HCT116 (cell line): ENCODE results near the gene FHOD3. TPM values are rescaled to one million over a fixed set of nuclear protein-coding genes. Genes with fewer than 3 reads are reported as not detected.

Experiments used
- ATAC-seq: fragments of 200-7000 bp; cut with Tn5 transposase; 2 replicates; pipeline ENCODE4 v1.9.1; 2020; ENCODE audit warnings: mild to moderate bottlenecking, moderate library complexity
- BruUV-seq: library from RNA; stranded (reverse); fragments of 400-500 nt; replicated peaks from 2 replicates; lab custom pipeline; 2021; lab: Mats Ljungman, UMichigan
- CTCF ChIA-PET: fragments of 300-600 bp; sonication (Branson Sonifier 250); formaldehyde crosslinking; loops from one replicate; lab custom pipeline; 2021; ENCODE audit warnings: antibody characterized with exemption; lab: Charles Lee
- POLR2A ChIA-PET: fragments of 300-600, 350-600 bp; sonication (Branson Sonifier 250); formaldehyde crosslinking; loops from one replicate; lab custom pipeline; 2021; ENCODE audit warnings: antibody characterized with exemption; lab: Charles Lee
- RAD21 ChIA-PET, 2 experiments: fragments of 300-600 bp; sonication (Branson Sonifier 250); formaldehyde crosslinking; loops; one replicate each; lab custom pipeline; 2023; ENCODE audit warnings: low total read pairs in 2 of 2; ENCODE audit not compliant: uncharacterized antibody in 2 of 2, unreplicated experiment in 2 of 2, low non-redundant PET in 1 of 2; lab: Charles Lee
- DNase-seq: peaks from one replicate; pipeline ENCODE4 v3.0.0-alpha.2; 2010; ENCODE audit warnings: low read depth, low spot score
- H2AFZ ChIP-seq: fragments of 200-600 bp; shearing (Covaris generic), sonication (generic); 2 replicates; pipeline ENCODE4 v1.6.1; 2017; ENCODE audit warnings: low read depth, mixed run types, mixed read lengths, antibody characterized with exemption, low read length; ENCODE audit not compliant: poor library complexity, severe bottlenecking
- H3K27ac ChIP-seq: 2 replicates; pipeline ENCODE4 v1.5.1; 2012; ENCODE audit warnings: low read depth, low read length
- H3K27me3 ChIP-seq: fragments of 200-600 bp; sonication (generic); 2 replicates; pipeline ENCODE4 v1.6.1; 2016; ENCODE audit warnings: mixed run types, low read length, mixed read lengths; ENCODE audit not compliant: insufficient read depth
- H3K36me3 ChIP-seq, 2 experiments: fragments of 200-500 bp in 1 of 2; fragments of 200-600 bp in 1 of 2; sonication (Bioruptor generic) in 1 of 2; sonication (generic) in 1 of 2; 2 replicates each; pipeline versions ENCODE4 v1.5.1 to v1.6.1; 2014 to 2016; ENCODE audit warnings: low read length in 2 of 2, inconsistent platforms in 1 of 2, mixed read lengths in 1 of 2, mixed run types in 1 of 2; ENCODE audit not compliant: insufficient read depth in 2 of 2, control insufficient read depth in 1 of 2
- H3K4me1 ChIP-seq, 2 experiments: fragments of 200-600 bp in 1 of 2; sonication (generic) in 1 of 2; 2 replicates each; pipeline versions ENCODE4 v1.5.1 to v1.6.1; 2012 to 2017; ENCODE audit warnings: low read length in 2 of 2, inconsistent platforms in 1 of 2, mild to moderate bottlenecking in 1 of 2, mixed read lengths in 1 of 2, mixed run types in 1 of 2, moderate library complexity in 1 of 2; ENCODE audit not compliant: insufficient read depth in 2 of 2, control insufficient read depth in 1 of 2
- H3K4me2 ChIP-seq: fragments of 200-600 bp; sonication (generic); 2 replicates; pipeline ENCODE4 v1.6.1; 2017; ENCODE audit warnings: mixed run types, low read length, mixed read lengths
- H3K4me3 ChIP-seq, 2 experiments: fragments of 200-600 bp in 1 of 2; sonication (generic) in 1 of 2; replicated peaks in 1 of 2; 2 replicates each; pipeline ENCODE4 v1.5.1; 2011 to 2016; ENCODE audit warnings: low read length in 2 of 2, control low read depth in 1 of 2, low read depth in 1 of 2, mild to moderate bottlenecking in 1 of 2, mixed read lengths in 1 of 2, mixed run types in 1 of 2
- H3K79me2 ChIP-seq: fragments of 200-600 bp; sonication (generic); 2 replicates; pipeline ENCODE4 v1.6.1; 2017; ENCODE audit warnings: mild to moderate bottlenecking, mixed run types, low read length, moderate library complexity, mixed read lengths; ENCODE audit not compliant: insufficient read depth
- H3K9ac ChIP-seq: fragments of 200-600 bp; sonication (generic); 2 replicates; pipeline ENCODE4 v1.6.1; 2016; ENCODE audit warnings: low read length, mixed read lengths
- H3K9me2 ChIP-seq: fragments of 200-600 bp; sonication (generic), shearing (Covaris generic); 2 replicates; pipeline ENCODE4 v1.6.1; 2017; ENCODE audit warnings: mixed run types, mild to moderate bottlenecking, moderate library complexity; ENCODE audit not compliant: insufficient read depth
- H3K9me3 ChIP-seq, 2 experiments: fragments of 200-500 bp in 1 of 2; fragments of 200-600 bp in 1 of 2; sonication (Bioruptor generic) in 1 of 2; sonication (generic) in 1 of 2; 2 replicates each; pipeline ENCODE4 v1.6.1; 2014 to 2017; ENCODE audit warnings: low read length in 2 of 2, mixed read lengths in 2 of 2, inconsistent platforms in 1 of 2, low read depth in 1 of 2, mild to moderate bottlenecking in 1 of 2, mixed run types in 1 of 2, moderate library complexity in 1 of 2; ENCODE audit not compliant: control insufficient read depth in 1 of 2, insufficient read depth in 1 of 2
- H4K20me1 ChIP-seq: fragments of 200-600 bp; sonication (generic), shearing (Covaris generic); 2 replicates; pipeline ENCODE4 v1.6.1; 2017; ENCODE audit warnings: mixed run types, mild to moderate bottlenecking, moderate library complexity; ENCODE audit not compliant: insufficient read depth
- CBX3 ChIP-seq: IDR thresholded peaks from 2 replicates; pipeline ENCODE4 v1.6.1; 2012; ENCODE audit warnings: low read depth
- CEBPB ChIP-seq: IDR thresholded peaks from 2 replicates; pipeline ENCODE4 v1.6.1; 2012; ENCODE audit warnings: low read depth
- FOSL1 ChIP-seq: IDR thresholded peaks from 2 replicates; pipeline ENCODE4 v1.6.1; 2012; ENCODE audit warnings: low read depth
- TCF7L2 ChIP-seq: IDR thresholded peaks from 2 replicates; pipeline ENCODE4 v1.7.0; 2011; ENCODE audit warnings: borderline replicate concordance, inconsistent platforms; ENCODE audit not compliant: insufficient read depth, insufficient read length; ENCODE audit errors: extremely low read depth
- YY1 ChIP-seq: IDR thresholded peaks from 2 replicates; pipeline ENCODE4 v1.6.1; 2011; ENCODE audit warnings: low read length, low read depth, moderate library complexity, mild to moderate bottlenecking; ENCODE audit not compliant: insufficient replicate concordance; ENCODE audit errors: extremely low read depth
- ZFX ChIP-seq: fragments of 450-650 bp; IDR thresholded peaks from 2 replicates; pipeline ENCODE4 v1.6.1; 2017
- intact Hi-C: fragments of 100-400 bp; cut with micrococcal nuclease; formaldehyde crosslinking; loops from 2 replicates; pipeline ENCODE4 v1.10.0; 2022
- total RNA-seq: library from RNA; stranded (reverse); gene quantifications from one replicate; pipeline ENCODE4 v1.2.1, GENCODE V29; 2021; ENCODE audit not compliant: unreplicated experiment
- TF ChIP-seq, protein P1 (sequence below): IDR thresholded peaks from 2 replicates; pipeline ENCODE4 v1.6.1; 2011; ENCODE audit warnings: mild to moderate bottlenecking, low read length, moderate library complexity; ENCODE audit not compliant: insufficient replicate concordance; ENCODE audit errors: extremely low read depth
- TF ChIP-seq, protein P2 (sequence below): IDR thresholded peaks from 2 replicates; pipeline ENCODE4 v1.6.1; 2012; ENCODE audit warnings: low read depth
- TF ChIP-seq, protein P3 (sequence below), 3 experiments: fragments of 200-600 bp in 1 of 3; sonication (generic) in 1 of 3; IDR thresholded peaks in 2 of 3; conservative IDR thresholded peaks in 1 of 3; 2 replicates each; pipeline ENCODE4 v1.5.1; 2012 to 2017; ENCODE audit warnings: low read depth in 2 of 3, low read length in 2 of 3, antibody characterized with exemption in 1 of 3, borderline replicate concordance in 1 of 3, control low read depth in 1 of 3, mild to moderate bottlenecking in 1 of 3, mixed read lengths in 1 of 3, mixed run types in 1 of 3, moderate library complexity in 1 of 3; ENCODE audit not compliant: insufficient read depth in 1 of 3

The FHOD3 gene
- total RNA-seq, 1 experiment from 2014 or later, result 4.0 TPM

DNA sequence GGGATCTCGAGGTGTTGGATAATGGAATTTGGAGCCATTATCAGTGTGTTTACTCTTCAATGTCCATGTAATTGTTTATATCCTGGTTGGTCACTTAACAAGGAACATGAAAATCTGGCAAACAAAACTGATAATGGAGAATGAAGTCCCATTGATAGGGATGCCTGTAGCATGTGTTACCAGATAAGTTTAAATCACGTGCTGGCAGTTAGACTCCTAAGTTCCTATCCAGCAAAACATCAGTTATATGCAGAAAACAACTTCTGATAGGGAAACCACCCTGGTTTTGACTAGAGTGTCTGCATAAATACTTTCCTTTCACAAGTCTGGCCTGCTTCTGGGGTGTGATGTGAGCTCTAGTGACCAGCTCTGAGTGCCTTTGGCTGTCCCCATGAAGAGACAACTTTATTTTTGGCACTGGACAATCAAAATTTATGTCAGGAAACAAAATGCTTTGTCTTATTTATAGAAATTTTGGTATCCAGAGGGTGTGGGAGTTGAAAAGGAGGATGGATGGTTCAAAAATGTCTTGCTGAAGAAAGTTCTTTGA lies 82.0 kb downstream of the FHOD3 start:
- H3K4me1 ChIP-seq, result no peaks in the 10 kb centered on the region
- POLR2A ChIA-PET, result no interaction called here
- H3K9me2 ChIP-seq, result no peaks in the 10 kb centered on the region
- no peak overlapping the region for H3K27ac ChIP-seq
- H3K4me3 ChIP-seq, result no peak overlapping the region
- DNase-seq (no peak), ATAC-seq (no peak)
- no peaks in the 10 kb centered on the region for H4K20me1 ChIP-seq
- H3K9me3 ChIP-seq, result no peaks in the 10 kb centered on the region
- RAD21 ChIA-PET, result no interaction called here
- H3K9ac ChIP-seq, result no peak overlapping the region
- no peaks in the 10 kb centered on the region for H3K79me2 ChIP-seq
- intact Hi-C loops, result no loop called here
- no peak overlapping the region for H3K4me2 ChIP-seq
- CTCF ChIA-PET, result no interaction called here
- no peaks in the 10 kb centered on the region for H3K27me3 ChIP-seq
- H2AFZ ChIP-seq, result no peak overlapping the region
- BruUV-seq, result no TSS peak
- TF ChIP-seq CEBPB (no peak), TCF7L2 (no peak), FOSL1 (no peak), CBX3 (no peak), YY1 (no peak), ZFX (no peak)
- TF ChIP-seq, protein P1, sequence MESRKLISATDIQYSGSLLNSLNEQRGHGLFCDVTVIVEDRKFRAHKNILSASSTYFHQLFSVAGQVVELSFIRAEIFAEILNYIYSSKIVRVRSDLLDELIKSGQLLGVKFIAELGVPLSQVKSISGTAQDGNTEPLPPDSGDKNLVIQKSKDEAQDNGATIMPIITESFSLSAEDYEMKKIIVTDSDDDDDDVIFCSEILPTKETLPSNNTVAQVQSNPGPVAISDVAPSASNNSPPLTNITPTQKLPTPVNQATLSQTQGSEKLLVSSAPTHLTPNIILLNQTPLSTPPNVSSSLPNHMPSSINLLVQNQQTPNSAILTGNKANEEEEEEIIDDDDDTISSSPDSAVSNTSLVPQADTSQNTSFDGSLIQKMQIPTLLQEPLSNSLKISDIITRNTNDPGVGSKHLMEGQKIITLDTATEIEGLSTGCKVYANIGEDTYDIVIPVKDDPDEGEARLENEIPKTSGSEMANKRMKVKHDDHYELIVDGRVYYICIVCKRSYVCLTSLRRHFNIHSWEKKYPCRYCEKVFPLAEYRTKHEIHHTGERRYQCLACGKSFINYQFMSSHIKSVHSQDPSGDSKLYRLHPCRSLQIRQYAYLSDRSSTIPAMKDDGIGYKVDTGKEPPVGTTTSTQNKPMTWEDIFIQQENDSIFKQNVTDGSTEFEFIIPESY, result no peak
- TF ChIP-seq, protein P2, sequence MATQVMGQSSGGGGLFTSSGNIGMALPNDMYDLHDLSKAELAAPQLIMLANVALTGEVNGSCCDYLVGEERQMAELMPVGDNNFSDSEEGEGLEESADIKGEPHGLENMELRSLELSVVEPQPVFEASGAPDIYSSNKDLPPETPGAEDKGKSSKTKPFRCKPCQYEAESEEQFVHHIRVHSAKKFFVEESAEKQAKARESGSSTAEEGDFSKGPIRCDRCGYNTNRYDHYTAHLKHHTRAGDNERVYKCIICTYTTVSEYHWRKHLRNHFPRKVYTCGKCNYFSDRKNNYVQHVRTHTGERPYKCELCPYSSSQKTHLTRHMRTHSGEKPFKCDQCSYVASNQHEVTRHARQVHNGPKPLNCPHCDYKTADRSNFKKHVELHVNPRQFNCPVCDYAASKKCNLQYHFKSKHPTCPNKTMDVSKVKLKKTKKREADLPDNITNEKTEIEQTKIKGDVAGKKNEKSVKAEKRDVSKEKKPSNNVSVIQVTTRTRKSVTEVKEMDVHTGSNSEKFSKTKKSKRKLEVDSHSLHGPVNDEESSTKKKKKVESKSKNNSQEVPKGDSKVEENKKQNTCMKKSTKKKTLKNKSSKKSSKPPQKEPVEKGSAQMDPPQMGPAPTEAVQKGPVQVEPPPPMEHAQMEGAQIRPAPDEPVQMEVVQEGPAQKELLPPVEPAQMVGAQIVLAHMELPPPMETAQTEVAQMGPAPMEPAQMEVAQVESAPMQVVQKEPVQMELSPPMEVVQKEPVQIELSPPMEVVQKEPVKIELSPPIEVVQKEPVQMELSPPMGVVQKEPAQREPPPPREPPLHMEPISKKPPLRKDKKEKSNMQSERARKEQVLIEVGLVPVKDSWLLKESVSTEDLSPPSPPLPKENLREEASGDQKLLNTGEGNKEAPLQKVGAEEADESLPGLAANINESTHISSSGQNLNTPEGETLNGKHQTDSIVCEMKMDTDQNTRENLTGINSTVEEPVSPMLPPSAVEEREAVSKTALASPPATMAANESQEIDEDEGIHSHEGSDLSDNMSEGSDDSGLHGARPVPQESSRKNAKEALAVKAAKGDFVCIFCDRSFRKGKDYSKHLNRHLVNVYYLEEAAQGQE, result no peak
- TF ChIP-seq, protein P3, sequence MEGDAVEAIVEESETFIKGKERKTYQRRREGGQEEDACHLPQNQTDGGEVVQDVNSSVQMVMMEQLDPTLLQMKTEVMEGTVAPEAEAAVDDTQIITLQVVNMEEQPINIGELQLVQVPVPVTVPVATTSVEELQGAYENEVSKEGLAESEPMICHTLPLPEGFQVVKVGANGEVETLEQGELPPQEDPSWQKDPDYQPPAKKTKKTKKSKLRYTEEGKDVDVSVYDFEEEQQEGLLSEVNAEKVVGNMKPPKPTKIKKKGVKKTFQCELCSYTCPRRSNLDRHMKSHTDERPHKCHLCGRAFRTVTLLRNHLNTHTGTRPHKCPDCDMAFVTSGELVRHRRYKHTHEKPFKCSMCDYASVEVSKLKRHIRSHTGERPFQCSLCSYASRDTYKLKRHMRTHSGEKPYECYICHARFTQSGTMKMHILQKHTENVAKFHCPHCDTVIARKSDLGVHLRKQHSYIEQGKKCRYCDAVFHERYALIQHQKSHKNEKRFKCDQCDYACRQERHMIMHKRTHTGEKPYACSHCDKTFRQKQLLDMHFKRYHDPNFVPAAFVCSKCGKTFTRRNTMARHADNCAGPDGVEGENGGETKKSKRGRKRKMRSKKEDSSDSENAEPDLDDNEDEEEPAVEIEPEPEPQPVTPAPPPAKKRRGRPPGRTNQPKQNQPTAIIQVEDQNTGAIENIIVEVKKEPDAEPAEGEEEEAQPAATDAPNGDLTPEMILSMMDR (IDR thresholded peaks at IDR 0.05 in 2 of 3, conservative IDR thresholded peaks at IDR 0.05 in 1 of 3; ENCODE audit: borderline replicate concordance in 1 of 3, insufficient read depth in 1 of 3, low read depth in 2 of 3, low read length in 2 of 3), result no peak
- no peaks in the 10 kb centered on the region for H3K36me3 ChIP-seq
